OCI-LY3 (cell line): ENCODE data around the gene ACSS1.

Experiments used
- H2AFZ ChIP-seq: fragments of 200-600, 300-600 bp; shearing (Covaris generic); 2 replicates; pipeline ENCODE4 v1.6.0; 2014; ENCODE audit warnings: antibody characterized with exemption, low read depth, low read length
- H3K27ac ChIP-seq: fragments of 200-600, 300-600 bp; sonication (generic); 2 replicates; pipeline ENCODE4 v1.5.1; 2014; ENCODE audit warnings: mild to moderate bottlenecking, low read length, moderate library complexity, mixed read lengths
- H3K27me3 ChIP-seq: fragments of 200-600, 300-600 bp; sonication (generic); 2 replicates; pipeline ENCODE4 v1.6.1; 2014; ENCODE audit warnings: low read depth, low read length, mixed read lengths
- H3K36me3 ChIP-seq: fragments of 200-600, 300-600 bp; sonication (generic); replicated peaks from 2 replicates; pipeline ENCODE3; 2014; ENCODE audit warnings: low read depth, low read length, mixed read lengths
- H3K4me1 ChIP-seq: fragments of 300-600, 200-600 bp; sonication (generic); 2 replicates; pipeline ENCODE4 v1.6.1; 2014; ENCODE audit warnings: low read length, mixed read lengths
- H3K4me2 ChIP-seq: fragments of 200-600, 300-600 bp; sonication (generic); 2 replicates; pipeline ENCODE4 v1.6.1; 2014; ENCODE audit warnings: low read length, mixed read lengths
- H3K4me3 ChIP-seq: fragments of 300-600, 200-600 bp; sonication (generic); 2 replicates; pipeline ENCODE4 v1.5.1; 2014; ENCODE audit warnings: antibody characterized with exemption, mild to moderate bottlenecking, low read length, moderate library complexity
- H3K79me2 ChIP-seq: fragments of 300-600, 200-600 bp; shearing (Covaris generic); 2 replicates; pipeline ENCODE4 v1.6.1; 2014; ENCODE audit warnings: mild to moderate bottlenecking, low read length, mixed read lengths
- H3K9ac ChIP-seq: fragments of 300-600, 200-600 bp; shearing (Covaris generic); 2 replicates; pipeline ENCODE4 v1.6.0; 2014; ENCODE audit warnings: mild to moderate bottlenecking, low read length, moderate library complexity
- H3K9me3 ChIP-seq: fragments of 200-600, 300-600 bp; shearing (Covaris generic); 2 replicates; pipeline ENCODE4 v1.6.1; 2014; ENCODE audit warnings: low read length, mixed read lengths; ENCODE audit not compliant: insufficient read depth
- H4K20me1 ChIP-seq: fragments of 200-600, 300-600 bp; sonication (generic); 2 replicates; pipeline ENCODE4 v1.6.1; 2016; ENCODE audit warnings: low read length, mixed read lengths; ENCODE audit not compliant: insufficient read depth
- EZH2phosphoT487 ChIP-seq: fragments of 200-600 bp; shearing (Covaris generic); IDR thresholded peaks from 2 replicates; pipeline ENCODE4 v1.6.1; 2018; ENCODE audit warnings: antibody characterized with exemption, mixed run types, low read depth
- TF ChIP-seq, protein P1 (sequence below): fragments of 200-600, 300-600 bp; sonication (generic); IDR thresholded peaks from 2 replicates; pipeline ENCODE4 v1.5.1; 2014; ENCODE audit warnings: antibody characterized with exemption, low read length, low read depth

The ACSS1 gene

DNA sequence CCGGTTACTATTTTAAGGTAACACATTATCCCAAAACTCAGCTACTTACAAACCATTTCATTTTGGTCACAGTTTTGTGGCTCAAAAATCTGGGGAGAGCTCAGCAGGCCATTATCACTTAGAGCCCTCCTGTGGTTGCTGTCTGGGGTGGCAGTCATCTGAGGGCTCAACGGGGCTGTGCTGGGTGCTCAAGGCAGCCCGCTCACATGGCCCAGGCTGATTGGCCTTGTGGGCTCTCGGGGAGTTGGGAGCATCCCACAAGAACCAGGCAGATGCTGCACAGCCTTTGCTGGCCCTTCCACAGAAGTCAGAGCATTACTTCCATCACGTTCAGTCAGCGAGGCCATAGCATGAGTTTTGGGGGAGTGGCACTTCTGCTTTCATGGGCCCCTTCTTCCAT, 30.3 kb upstream of the ACSS1 start:
- H3K4me3 ChIP-seq: no peak overlapping the region
- peaks cover 9% of the 10 kb centered on the region; the same call in 1 of the 2 replicates for H3K27me3 ChIP-seq
- H3K79me2 ChIP-seq: no peaks in the 10 kb centered on the region
- H3K36me3 ChIP-seq: no peaks in the 10 kb centered on the region
- H4K20me1 ChIP-seq: no peaks in the 10 kb centered on the region
- TF ChIP-seq, protein P1, sequence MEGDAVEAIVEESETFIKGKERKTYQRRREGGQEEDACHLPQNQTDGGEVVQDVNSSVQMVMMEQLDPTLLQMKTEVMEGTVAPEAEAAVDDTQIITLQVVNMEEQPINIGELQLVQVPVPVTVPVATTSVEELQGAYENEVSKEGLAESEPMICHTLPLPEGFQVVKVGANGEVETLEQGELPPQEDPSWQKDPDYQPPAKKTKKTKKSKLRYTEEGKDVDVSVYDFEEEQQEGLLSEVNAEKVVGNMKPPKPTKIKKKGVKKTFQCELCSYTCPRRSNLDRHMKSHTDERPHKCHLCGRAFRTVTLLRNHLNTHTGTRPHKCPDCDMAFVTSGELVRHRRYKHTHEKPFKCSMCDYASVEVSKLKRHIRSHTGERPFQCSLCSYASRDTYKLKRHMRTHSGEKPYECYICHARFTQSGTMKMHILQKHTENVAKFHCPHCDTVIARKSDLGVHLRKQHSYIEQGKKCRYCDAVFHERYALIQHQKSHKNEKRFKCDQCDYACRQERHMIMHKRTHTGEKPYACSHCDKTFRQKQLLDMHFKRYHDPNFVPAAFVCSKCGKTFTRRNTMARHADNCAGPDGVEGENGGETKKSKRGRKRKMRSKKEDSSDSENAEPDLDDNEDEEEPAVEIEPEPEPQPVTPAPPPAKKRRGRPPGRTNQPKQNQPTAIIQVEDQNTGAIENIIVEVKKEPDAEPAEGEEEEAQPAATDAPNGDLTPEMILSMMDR: no peak
- H3K9me3 ChIP-seq: no peaks in the 10 kb centered on the region
- no peaks in the 10 kb centered on the region for H3K4me1 ChIP-seq
- no peak overlapping the region for H2AFZ ChIP-seq
- H3K27ac ChIP-seq: no peak overlapping the region
- no peak overlapping the region for H3K4me2 ChIP-seq
- no peak overlapping the region for H3K9ac ChIP-seq

GRCh38 chr20:25087186-25087929, 29.4 kb upstream of the ACSS1 start:
- Histone ChIP-seq H3K27me3 (peaks cover 9% of the 10 kb centered on the region; the same call in 1 of the 2 replicates), H3K9ac (no peak overlapping the region)
- TF ChIP-seq EZH2phosphoT487: no peak
- TF ChIP-seq, protein P1: no peak

GRCh38 chr20:25085756-25086495, 28.0 kb upstream of the ACSS1 start:
- H3K27ac ChIP-seq: no peak overlapping the region
- no peaks in the 10 kb centered on the region for H4K20me1 ChIP-seq
- no peak overlapping the region for H3K4me2 ChIP-seq
- TF ChIP-seq, protein P1: no peak
- no peak for TF ChIP-seq EZH2phosphoT487
- H3K4me3 ChIP-seq: no peak overlapping the region
- no peaks in the 10 kb centered on the region for H3K79me2 ChIP-seq
- no peaks in the 10 kb centered on the region for H3K9me3 ChIP-seq
- H3K9ac ChIP-seq: no peak overlapping the region
- peaks cover 9% of the 10 kb centered on the region; the same call in 1 of the 2 replicates for H3K27me3 ChIP-seq
- no peaks in the 10 kb centered on the region for H3K36me3 ChIP-seq
- no peak overlapping the region for H2AFZ ChIP-seq
- H3K4me1 ChIP-seq: no peaks in the 10 kb centered on the region

More at GRCh38 chr20:25087186-25087929, 29.4 kb upstream of the ACSS1 start:
- no peaks in the 10 kb centered on the region for H3K36me3 ChIP-seq
- H3K79me2 ChIP-seq: no peaks in the 10 kb centered on the region
- no peak overlapping the region for H2AFZ ChIP-seq
- H3K4me3 ChIP-seq: no peak overlapping the region
- no peak overlapping the region for H3K4me2 ChIP-seq
- no peaks in the 10 kb centered on the region for H3K4me1 ChIP-seq
- H4K20me1 ChIP-seq: no peaks in the 10 kb centered on the region
- no peak overlapping the region for H3K27ac ChIP-seq
- no peaks in the 10 kb centered on the region for H3K9me3 ChIP-seq

DNA sequence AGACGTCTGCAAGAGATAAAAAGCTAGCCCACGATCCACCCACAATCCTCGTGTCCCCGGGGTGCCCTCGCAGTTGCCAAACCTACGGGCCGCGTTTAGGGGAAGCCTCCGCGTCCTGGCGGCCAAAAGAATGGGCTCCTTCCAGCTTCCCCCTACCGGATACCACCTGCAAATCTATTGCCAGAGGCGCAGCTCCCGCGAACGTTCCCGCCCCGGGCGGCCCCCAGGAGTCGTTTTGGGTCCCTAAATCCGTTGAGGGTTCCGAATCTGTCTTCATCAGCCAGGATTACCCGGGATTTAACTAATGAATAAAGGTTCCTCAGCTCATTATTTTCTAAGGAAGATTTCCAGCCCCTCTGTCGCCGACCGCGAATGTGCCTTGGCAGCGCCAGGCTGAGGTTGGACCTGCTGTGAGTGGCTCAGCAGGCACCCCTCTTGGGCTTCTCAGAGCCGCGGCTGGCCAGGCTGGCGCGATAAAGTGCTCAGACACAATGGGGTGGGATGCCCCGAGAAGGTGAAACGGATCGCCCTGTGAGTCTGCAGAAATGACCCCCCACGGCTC, 26.8 kb upstream of the ACSS1 start:
- TF ChIP-seq, protein P1: no peak
- no peak for TF ChIP-seq EZH2phosphoT487
- no peaks in the 10 kb centered on the region for H3K4me1 ChIP-seq
- H2AFZ ChIP-seq: no peak overlapping the region
- H3K27me3 ChIP-seq: peaks cover 2% of the 10 kb centered on the region; the same call in 1 of the 2 replicates
- no peak overlapping the region for H3K4me3 ChIP-seq
- no peak overlapping the region for H3K9ac ChIP-seq
- no peaks in the 10 kb centered on the region for H3K79me2 ChIP-seq
- no peaks in the 10 kb centered on the region for H3K36me3 ChIP-seq
- H3K27ac ChIP-seq: no peak overlapping the region
- no peaks in the 10 kb centered on the region for H3K9me3 ChIP-seq
- H4K20me1 ChIP-seq: no peaks in the 10 kb centered on the region
- H3K4me2 ChIP-seq: no peak overlapping the region
